ENCODE results near the gene CCDC194.

GRCh38 chr19:17404621-17405249 is 10.7 kb upstream of the CCDC194 start:
- TF ChIP-seq, protein P1, sequence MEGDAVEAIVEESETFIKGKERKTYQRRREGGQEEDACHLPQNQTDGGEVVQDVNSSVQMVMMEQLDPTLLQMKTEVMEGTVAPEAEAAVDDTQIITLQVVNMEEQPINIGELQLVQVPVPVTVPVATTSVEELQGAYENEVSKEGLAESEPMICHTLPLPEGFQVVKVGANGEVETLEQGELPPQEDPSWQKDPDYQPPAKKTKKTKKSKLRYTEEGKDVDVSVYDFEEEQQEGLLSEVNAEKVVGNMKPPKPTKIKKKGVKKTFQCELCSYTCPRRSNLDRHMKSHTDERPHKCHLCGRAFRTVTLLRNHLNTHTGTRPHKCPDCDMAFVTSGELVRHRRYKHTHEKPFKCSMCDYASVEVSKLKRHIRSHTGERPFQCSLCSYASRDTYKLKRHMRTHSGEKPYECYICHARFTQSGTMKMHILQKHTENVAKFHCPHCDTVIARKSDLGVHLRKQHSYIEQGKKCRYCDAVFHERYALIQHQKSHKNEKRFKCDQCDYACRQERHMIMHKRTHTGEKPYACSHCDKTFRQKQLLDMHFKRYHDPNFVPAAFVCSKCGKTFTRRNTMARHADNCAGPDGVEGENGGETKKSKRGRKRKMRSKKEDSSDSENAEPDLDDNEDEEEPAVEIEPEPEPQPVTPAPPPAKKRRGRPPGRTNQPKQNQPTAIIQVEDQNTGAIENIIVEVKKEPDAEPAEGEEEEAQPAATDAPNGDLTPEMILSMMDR (IDR thresholded peaks at IDR 0.05), result no peak
- TF ChIP-seq ZNF263 (CRISPR knock-in tag; IDR thresholded peaks at IDR 0.05; ENCODE audit: low read depth) (no peak), GABPB1 (CRISPR knock-in tag; IDR thresholded peaks at IDR 0.05) (no peak), HMGXB4 (CRISPR knock-in tag; IDR thresholded peaks at IDR 0.05) (no peak)
- TF ChIP-seq, protein P2, sequence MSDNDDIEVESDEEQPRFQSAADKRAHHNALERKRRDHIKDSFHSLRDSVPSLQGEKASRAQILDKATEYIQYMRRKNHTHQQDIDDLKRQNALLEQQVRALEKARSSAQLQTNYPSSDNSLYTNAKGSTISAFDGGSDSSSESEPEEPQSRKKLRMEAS (CRISPR knock-in tag; IDR thresholded peaks at IDR 0.05), result no peak
